NCI-H526 treated with DMSO at 0.1 percent for 48 hours (cell line): ENCODE data around the gene UCKL1.
A peak's percentile ranks its signal among the peaks of the same experiment; 100 is the strongest.
"Not testable (repeated sequence)": the region's sequence is repeated elsewhere in the genome, so short reads cannot be mapped to it uniquely, and the experiment has no call there.

Experiments used
- DNase-seq: peaks from one replicate; lab custom pipeline; 2025; lab: John Stamatoyannopoulos, UW

The UCKL1 gene

GRCh38 chr20:63955827-63956663, at the start of gene UCKL1:
Gene UCKL1, minus strand, starts transcription at chr20:63956416. Its CDS starts 44 bp downstream, at chr20:63956372.
- peak; percentile 77 for DNase-seq

- no peak for DNase-seq
These were observed 49.2 kb upstream of the UCKL1 start for GRCh38 chr20:64005394-64005793.

- peak; percentile 8 for DNase-seq
These were observed 47.9 kb upstream of the UCKL1 start for GRCh38 chr20:64003960-64004725.

- no peak for DNase-seq
These were observed 45.4 kb upstream of the UCKL1 start for GRCh38 chr20:64001607-64002011.

- no peak for DNase-seq
These were observed 44.7 kb upstream of the UCKL1 start for GRCh38 chr20:64000906-64001305.

- DNase-seq = no peak
These were observed 26.7 kb upstream of the UCKL1 start for GRCh38 chr20:63982937-63983336.

- peak; percentile 97 for DNase-seq
These were observed 24.9 kb upstream of the UCKL1 start, which contains the start of gene PRPF6 for GRCh38 chr20:63980806-63981728. Gene PRPF6, plus strand, starts transcription at chr20:63981132. Its CDS starts 114 bp downstream, at chr20:63981246.

GRCh38 chr20:63980317-63980805, 24.1 kb upstream of the UCKL1 start:
- no peak for DNase-seq

- DNase-seq = peak; percentile 64
These were observed 23.5 kb upstream of the UCKL1 start, which contains the start of gene SAMD10 for GRCh38 chr20:63979557-63980316. Gene SAMD10, minus strand, starts transcription at chr20:63979642. Its CDS starts 175 bp downstream, at chr20:63979467.

- no peak for DNase-seq
These were observed 23.0 kb upstream of the UCKL1 start for GRCh38 chr20:63979229-63979556.

GRCh38 chr20:63978319-63979228, 22.4 kb upstream of the UCKL1 start:
- DNase-seq = peak; percentile 66

- DNase-seq = no peak
These were observed 21.6 kb upstream of the UCKL1 start for GRCh38 chr20:63977739-63978276.

- DNase-seq = no peak
These were observed 20.9 kb upstream of the UCKL1 start for GRCh38 chr20:63976980-63977738.

GRCh38 chr20:63976511-63976910, 20.3 kb upstream of the UCKL1 start:
- not testable (repeated sequence) for DNase-seq

GRCh38 chr20:63974402-63975200, 18.4 kb upstream of the UCKL1 start:
- DNase-seq = no peak

GRCh38 chr20:63973636-63974401, 17.6 kb upstream of the UCKL1 start:
- peak; percentile 52 for DNase-seq

- DNase-seq = no peak
These were observed 16.9 kb upstream of the UCKL1 start for GRCh38 chr20:63973160-63973479.
